ENCODE measurements around the gene MMP12.

Gene MMP12

GRCh38 chr11:102830001-102830727, 44.6 kb downstream of the MMP12 start:
- TF ChIP-seq CTCF (IDR thresholded peaks at IDR 0.05; ENCODE audit: insufficient read depth, low read depth, low read length, missing control alignments): no peak
- peak; percentile 86 for DNase-seq (ENCODE audit: low read depth)
- no peak overlapping the region for H3K4me3 ChIP-seq (ENCODE audit: low read length)

- no peak for TF ChIP-seq CTCF (IDR thresholded peaks at IDR 0.05; ENCODE audit: insufficient read depth, low read depth, low read length, missing control alignments)
- no peak overlapping the region for H3K4me3 ChIP-seq (ENCODE audit: low read length)
- DNase-seq (ENCODE audit: low read depth): peak; percentile 79
These were observed 45.3 kb downstream of the MMP12 start for GRCh38 chr11:102829316-102830000.

GRCh38 chr11:102824556-102824955, 50.2 kb downstream of the MMP12 start:
- peak; percentile 50 for DNase-seq (ENCODE audit: low read depth)
- TF ChIP-seq CTCF (IDR thresholded peaks at IDR 0.05; ENCODE audit: insufficient read depth, low read depth, low read length, missing control alignments): no peak
- H3K4me3 ChIP-seq (ENCODE audit: low read length): no peak overlapping the region

- TF ChIP-seq CTCF (IDR thresholded peaks at IDR 0.05; ENCODE audit: insufficient read depth, low read depth, low read length, missing control alignments): no peak
- DNase-seq (ENCODE audit: low read depth): no peak
- H3K4me3 ChIP-seq (ENCODE audit: low read length): no peak overlapping the region
These were observed 55.3 kb downstream of the MMP12 start for GRCh38 chr11:102819491-102819890.

- peak; percentile 79 for DNase-seq (ENCODE audit: low read depth)
- no peak overlapping the region for H3K4me3 ChIP-seq (ENCODE audit: low read length)
- no peak for TF ChIP-seq CTCF (IDR thresholded peaks at IDR 0.05; ENCODE audit: insufficient read depth, low read depth, low read length, missing control alignments)
These were observed 61.3 kb downstream of the MMP12 start for GRCh38 chr11:102813484-102813883.
